Measurements from ENCODE around the gene SEMA4D.

The SEMA4D gene

GRCh38 chr9:89377411-89377810 is 120.5 kb downstream of the SEMA4D start:
- no peaks in the 10 kb centered on the region for H3K9me2 ChIP-seq (replicated peaks; ENCODE audit: low read depth, low read length)
- TF ChIP-seq CTCF (conservative IDR thresholded peaks at IDR 0.05; ENCODE audit: low read length) (no peak), EZH2phosphoT487 (IDR thresholded peaks at IDR 0.05; ENCODE audit: borderline replicate concordance) (no peak)
- no peaks in the 10 kb centered on the region for H3K27me3 ChIP-seq (ENCODE audit: insufficient read depth, low read length, poor library complexity, severe bottlenecking)
- no peaks in the 10 kb centered on the region for H3K9me3 ChIP-seq (ENCODE audit: insufficient read depth, low read depth, low read length)
- no peak overlapping the region for H2AFZ ChIP-seq (ENCODE audit: low read length)
- H3K79me2 ChIP-seq (ENCODE audit: insufficient read depth, low read length): no peaks in the 10 kb centered on the region
- H3K9ac ChIP-seq (ENCODE audit: low read depth, low read length, poor library complexity, severe bottlenecking): no peak overlapping the region
- no peak overlapping the region for H3K4me3 ChIP-seq (ENCODE audit: low read length, poor library complexity, severe bottlenecking)
- peaks cover 10% of the 10 kb centered on the region for H4K20me1 ChIP-seq (ENCODE audit: insufficient read depth, low read length, poor library complexity, severe bottlenecking)
- H3K36me3 ChIP-seq (ENCODE audit: insufficient read depth, low read length): peaks cover 59% of the 10 kb centered on the region; the same call in 1 of the 2 replicates
- peaks cover 36% of the 10 kb centered on the region for H3K4me1 ChIP-seq (ENCODE audit: insufficient read depth, low read length, poor library complexity, severe bottlenecking)
- H3F3A ChIP-seq (ENCODE audit: low read depth): peaks cover 16% of the 10 kb centered on the region
- no peak overlapping the region for H3K4me2 ChIP-seq (ENCODE audit: low read depth, low read length, poor library complexity, severe bottlenecking)

GRCh38 chr9:89376741-89377351 is 121.1 kb downstream of the SEMA4D start:
- TF ChIP-seq CTCF (conservative IDR thresholded peaks at IDR 0.05; ENCODE audit: low read length): no peak
- TF ChIP-seq EZH2phosphoT487 (IDR thresholded peaks at IDR 0.05; ENCODE audit: borderline replicate concordance): no peak
- H4K20me1 ChIP-seq (ENCODE audit: insufficient read depth, low read length, poor library complexity, severe bottlenecking): peaks cover 10% of the 10 kb centered on the region
- H2AFZ ChIP-seq (ENCODE audit: low read length): no peak overlapping the region
- H3K4me2 ChIP-seq (ENCODE audit: low read depth, low read length, poor library complexity, severe bottlenecking): no peak overlapping the region
- H3K9me2 ChIP-seq (replicated peaks; ENCODE audit: low read depth, low read length): no peaks in the 10 kb centered on the region
- peaks cover 16% of the 10 kb centered on the region for H3F3A ChIP-seq (ENCODE audit: low read depth)
- no peaks in the 10 kb centered on the region for H3K27me3 ChIP-seq (ENCODE audit: insufficient read depth, low read length, poor library complexity, severe bottlenecking)
- H3K4me3 ChIP-seq (ENCODE audit: low read length, poor library complexity, severe bottlenecking): no peak overlapping the region
- no peaks in the 10 kb centered on the region for H3K79me2 ChIP-seq (ENCODE audit: insufficient read depth, low read length)
- H3K4me1 ChIP-seq (ENCODE audit: insufficient read depth, low read length, poor library complexity, severe bottlenecking): peaks cover 36% of the 10 kb centered on the region
- H3K36me3 ChIP-seq (ENCODE audit: insufficient read depth, low read length): peaks cover 53% of the 10 kb centered on the region; the same call in 1 of the 2 replicates
- no peaks in the 10 kb centered on the region for H3K9me3 ChIP-seq (ENCODE audit: insufficient read depth, low read depth, low read length)
- H3K9ac ChIP-seq (ENCODE audit: low read depth, low read length, poor library complexity, severe bottlenecking): no peak overlapping the region

GRCh38 chr9:89376286-89376685 is 121.6 kb downstream of the SEMA4D start:
- peaks cover 10% of the 10 kb centered on the region for H4K20me1 ChIP-seq (ENCODE audit: insufficient read depth, low read length, poor library complexity, severe bottlenecking)
- no peak overlapping the region for H2AFZ ChIP-seq (ENCODE audit: low read length)
- TF ChIP-seq CTCF (conservative IDR thresholded peaks at IDR 0.05; ENCODE audit: low read length) (no peak), EZH2phosphoT487 (IDR thresholded peaks at IDR 0.05; ENCODE audit: borderline replicate concordance) (no peak)
- no peaks in the 10 kb centered on the region for H3K9me3 ChIP-seq (ENCODE audit: insufficient read depth, low read depth, low read length)
- H3K4me1 ChIP-seq (ENCODE audit: insufficient read depth, low read length, poor library complexity, severe bottlenecking): peaks cover 36% of the 10 kb centered on the region
- H3K79me2 ChIP-seq (ENCODE audit: insufficient read depth, low read length): no peaks in the 10 kb centered on the region
- H3K27me3 ChIP-seq (ENCODE audit: insufficient read depth, low read length, poor library complexity, severe bottlenecking): no peaks in the 10 kb centered on the region
- H3K36me3 ChIP-seq (ENCODE audit: insufficient read depth, low read length): peaks cover 48% of the 10 kb centered on the region; the same call in 1 of the 2 replicates
- H3K9ac ChIP-seq (ENCODE audit: low read depth, low read length, poor library complexity, severe bottlenecking): peak overlapping the region; percentile 70
- peaks cover 16% of the 10 kb centered on the region for H3F3A ChIP-seq (ENCODE audit: low read depth)
- H3K4me2 ChIP-seq (ENCODE audit: low read depth, low read length, poor library complexity, severe bottlenecking): peak overlapping the region; percentile 76
- H3K9me2 ChIP-seq (replicated peaks; ENCODE audit: low read depth, low read length): no peaks in the 10 kb centered on the region
- peak overlapping the region; percentile 49 for H3K4me3 ChIP-seq (ENCODE audit: low read length, poor library complexity, severe bottlenecking)
